GM19238 (cell line): ENCODE results near the gene EMX2.

Experiments
- DNase-seq: peaks from one replicate; pipeline ENCODE4 v3.0.0; 2011; ENCODE audit warnings: low spot score; ENCODE audit not compliant: insufficient read length

EMX2 gene

GRCh38 chr10:117543225-117544003 is 868 bp downstream of the EMX2 start:
- DNase-seq = no peak

- DNase-seq = no peak
Observed at GRCh38 chr10:117544004-117544701, 1.6 kb downstream of the EMX2 start.

- no peak for DNase-seq
Observed at GRCh38 chr10:117544711-117545140, 2.2 kb downstream of the EMX2 start.

GRCh38 chr10:117545141-117546019 is 2.8 kb downstream of the EMX2 start:
- no peak for DNase-seq

GRCh38 chr10:117546020-117546580 is 3.6 kb downstream of the EMX2 start:
- DNase-seq = no peak

- DNase-seq = no peak
Observed at GRCh38 chr10:117546581-117547015, 4.1 kb downstream of the EMX2 start.

- no peak for DNase-seq
Observed at GRCh38 chr10:117547016-117547715, 4.6 kb downstream of the EMX2 start.

GRCh38 chr10:117547716-117548668 is 5.4 kb downstream of the EMX2 start:
- no peak for DNase-seq

- no peak for DNase-seq
Observed at GRCh38 chr10:117549100-117549585, 6.6 kb downstream of the EMX2 start.

- no peak for DNase-seq
Observed at GRCh38 chr10:117550076-117550475, 7.5 kb downstream of the EMX2 start.

GRCh38 chr10:117550599-117551329 is 8.2 kb downstream of the EMX2 start:
- DNase-seq = no peak

GRCh38 chr10:117551330-117552155 is 9.0 kb downstream of the EMX2 start:
- DNase-seq = no peak

- DNase-seq = no peak
Observed at GRCh38 chr10:117552156-117552631, 9.6 kb downstream of the EMX2 start.

GRCh38 chr10:117552701-117553141 is 10.2 kb downstream of the EMX2 start:
- no peak for DNase-seq

- no peak for DNase-seq
Observed at GRCh38 chr10:117553142-117553814, 10.7 kb downstream of the EMX2 start.

- no peak for DNase-seq
Observed at GRCh38 chr10:117553815-117554172, 11.2 kb downstream of the EMX2 start.

- DNase-seq = no peak
Observed at GRCh38 chr10:117554241-117554814, 11.8 kb downstream of the EMX2 start.
